Ramos (cell line): ENCODE data around the gene ACADVL.
"Not testable (repeated sequence)": the region's sequence is repeated elsewhere in the genome, so short reads cannot be mapped to it uniquely, and the experiment has no call there.

Experiments used
- in situ Hi-C: fragments of 300-500 bp; cut with MboI; formaldehyde crosslinking; loops from one replicate; pipeline ENCODE4 v1.14.3; 2022; ENCODE audit warnings: low sequenced_read_pairs; ENCODE audit not compliant: unreplicated experiment

Gene ACADVL

GRCh38 chr17:7219812-7220592 is at the start of gene ACADVL, which contains the start of gene DLG4:
ACADVL (plus strand) TSS chr17:7219938; CDS start chr17:7219985, 47 bp downstream.
DLG4 (minus strand) TSS chr17:7219836.
- in situ Hi-C loops: no loop called here

GRCh38 chr17:7172522-7173191 is 47.1 kb upstream of the ACADVL start:
- in situ Hi-C loops: not testable (repeated sequence)

- in situ Hi-C loops: no loop called here
These were observed 45.8 kb upstream of the ACADVL start for GRCh38 chr17:7173687-7174602.

- in situ Hi-C loops: no loop called here
These were observed 45.0 kb upstream of the ACADVL start for GRCh38 chr17:7174603-7175326.

GRCh38 chr17:7175330-7175733 is 44.4 kb upstream of the ACADVL start:
- in situ Hi-C loops: no loop called here

- in situ Hi-C loops: no loop called here
These were observed 43.5 kb upstream of the ACADVL start for GRCh38 chr17:7176107-7176840.

GRCh38 chr17:7176841-7177190 is 42.9 kb upstream of the ACADVL start:
- in situ Hi-C loops: no loop called here

- in situ Hi-C loops: no loop called here
These were observed 42.4 kb upstream of the ACADVL start for GRCh38 chr17:7177191-7177953.

- in situ Hi-C loops: no loop called here
These were observed 41.7 kb upstream of the ACADVL start for GRCh38 chr17:7177954-7178477.

GRCh38 chr17:7178973-7179316 is 40.8 kb upstream of the ACADVL start:
- in situ Hi-C loops: no loop called here

- in situ Hi-C loops: no loop called here
These were observed 40.2 kb upstream of the ACADVL start, which contains the start of gene ASGR1 for GRCh38 chr17:7179317-7180254. ASGR1 (minus strand) TSS chr17:7179370; CDS start chr17:7178563, 807 bp downstream.

- in situ Hi-C loops: not testable (repeated sequence)
These were observed 37.6 kb upstream of the ACADVL start for GRCh38 chr17:7182101-7182500.

- in situ Hi-C loops: no loop called here
These were observed 36.2 kb upstream of the ACADVL start for GRCh38 chr17:7183433-7184090.

- in situ Hi-C loops: no loop called here
These were observed 35.6 kb upstream of the ACADVL start for GRCh38 chr17:7184091-7184488.

GRCh38 chr17:7184647-7185046 is 35.1 kb upstream of the ACADVL start:
- in situ Hi-C loops: no loop called here

GRCh38 chr17:7186241-7186640 is 33.5 kb upstream of the ACADVL start:
- in situ Hi-C loops: no loop called here
